PC-9 (cell line): ENCODE results near the gene MIEN1. TPM values are rescaled to one million over a fixed set of nuclear protein-coding genes. Genes with fewer than 3 reads are reported as not detected.

Source experiments
- BruUV-seq: library from RNA; stranded (reverse); fragments of 400-500 nt; replicated peaks from 2 replicates; lab custom pipeline; 2021; lab: Mats Ljungman, UMichigan
- CTCF ChIA-PET: fragments of 300-600 bp; sonication (Branson Sonifier 250); formaldehyde crosslinking; loops from one replicate; lab custom pipeline; 2022; ENCODE audit warnings: antibody characterized with exemption; lab: Charles Lee
- POLR2A ChIA-PET: fragments of 300-600 bp; sonication (Branson Sonifier 250); formaldehyde crosslinking; loops from one replicate; lab custom pipeline; 2022; ENCODE audit warnings: antibody characterized with exemption; ENCODE audit not compliant: unreplicated experiment; lab: Charles Lee
- DNase-seq, 2 experiments: peaks; one replicate each; pipeline versions ENCODE4 v3.0.0 to v3.0.0-alpha.2; 2015 to 2022; ENCODE audit warnings: mixed read lengths in 1 of 2
- H2AFZ ChIP-seq: fragments of 200-600 bp; sonication (generic); 2 replicates; pipeline ENCODE4 v1.8.1; 2017; ENCODE audit warnings: antibody characterized with exemption
- H3F3A ChIP-seq: fragments of 200-600 bp; sonication (generic); 2 replicates; pipeline ENCODE4 v1.8.1; 2017; ENCODE audit warnings: antibody characterized with exemption, mild to moderate bottlenecking, low read depth; ENCODE audit not compliant: insufficient read depth
- H3K27ac ChIP-seq: fragments of 200-600 bp; sonication (generic); 2 replicates; pipeline ENCODE4 v1.6.1; 2016; ENCODE audit warnings: mixed run types
- H3K27me3 ChIP-seq: fragments of 200-600 bp; sonication (generic); 2 replicates; pipeline ENCODE4 v1.6.1; 2016; ENCODE audit warnings: low read depth, mixed run types; ENCODE audit not compliant: insufficient read depth
- H3K36me3 ChIP-seq: fragments of 200-600 bp; sonication (generic); 2 replicates; pipeline ENCODE4 v1.6.1; 2016; ENCODE audit warnings: low read depth, mixed run types
- H3K4me1 ChIP-seq: fragments of 200-600 bp; sonication (generic); replicated peaks from 2 replicates; pipeline ENCODE4 v1.6.1; 2016; ENCODE audit warnings: mixed run types; ENCODE audit not compliant: insufficient read depth
- H3K4me2 ChIP-seq: fragments of 200-600 bp; sonication (generic); 2 replicates; pipeline ENCODE4 v1.6.1; 2017; ENCODE audit warnings: mixed run types
- H3K4me3 ChIP-seq: fragments of 200-600 bp; sonication (generic); 2 replicates; pipeline ENCODE4 v1.6.1; 2016; ENCODE audit warnings: mixed run types
- H3K79me2 ChIP-seq: fragments of 200-600 bp; sonication (generic); 2 replicates; pipeline ENCODE4 v1.6.1; 2017; ENCODE audit warnings: low read depth, mixed run types
- H3K9me2 ChIP-seq: fragments of 200-600 bp; sonication (generic); 2 replicates; pipeline ENCODE4 v1.8.1; 2017; ENCODE audit warnings: mild to moderate bottlenecking; ENCODE audit not compliant: insufficient read depth
- H3K9me3 ChIP-seq: fragments of 200-600 bp; sonication (generic); 2 replicates; pipeline ENCODE4 v1.8.1; 2016; ENCODE audit warnings: low read depth; ENCODE audit not compliant: insufficient read depth
- H4K20me1 ChIP-seq: fragments of 200-600 bp; sonication (generic); 2 replicates; pipeline ENCODE4 v1.8.1; 2017; ENCODE audit not compliant: insufficient read depth
- EZH2 ChIP-seq: fragments of 200-600 bp; sonication (generic); IDR thresholded peaks from 2 replicates; pipeline ENCODE4 v1.8.0; 2017; ENCODE audit warnings: antibody characterized with exemption, low read depth
- intact Hi-C: fragments of 100-400 bp; cut with micrococcal nuclease; formaldehyde crosslinking; loops from one replicate; pipeline ENCODE4 v1.10.0; 2022; ENCODE audit not compliant: unreplicated experiment
- total RNA-seq: library from RNA; stranded (reverse); gene quantifications from 2 replicates; pipeline ENCODE4 v1.2.3, GENCODE V29; 2021
- TF ChIP-seq, protein P1 (sequence below): fragments of 200-600 bp; sonication (generic); conservative IDR thresholded peaks from 2 replicates; pipeline ENCODE4 v1.6.1; 2017; ENCODE audit warnings: mixed run types, antibody characterized with exemption, mild to moderate bottlenecking, moderate library complexity

Gene MIEN1
- total RNA-seq, 1 experiment from 2014 or later: 49.2 TPM

DNA sequence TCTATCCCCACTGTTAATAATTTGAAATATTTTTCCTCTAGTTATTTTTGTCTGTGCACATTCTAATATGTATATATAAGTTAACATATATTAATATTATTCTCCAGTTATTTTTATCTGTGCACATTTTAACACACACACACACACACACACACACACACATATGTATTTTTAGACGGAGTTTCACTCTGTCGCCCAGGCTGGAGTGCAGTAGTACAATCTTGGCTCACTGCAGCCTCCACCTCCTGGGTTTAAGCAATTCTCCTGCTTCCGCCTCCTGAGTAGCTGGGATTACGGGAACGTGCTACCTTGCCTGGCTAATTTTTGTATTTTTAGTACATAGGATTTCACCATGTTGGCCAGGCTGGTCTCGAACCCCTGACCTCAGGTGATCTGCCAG lies 12.7 kb downstream of the MIEN1 start:
- H3K79me2 ChIP-seq: no peaks in the 10 kb centered on the region
- ChIA-PET CTCF (no interaction called here), POLR2A (no interaction called here)
- no peak for DNase-seq
- BruUV-seq: no TSS peak
- H3K4me2 ChIP-seq: no peak overlapping the region
- H3K36me3 ChIP-seq: no peaks in the 10 kb centered on the region
- intact Hi-C loops: no loop called here
- H2AFZ ChIP-seq: no peak overlapping the region
- no peak overlapping the region for H3K27ac ChIP-seq
- H3K9me3 ChIP-seq: no peaks in the 10 kb centered on the region
- no peaks in the 10 kb centered on the region for H3K27me3 ChIP-seq
- H3K4me1 ChIP-seq: no peaks in the 10 kb centered on the region
- TF ChIP-seq EZH2: no peak
- TF ChIP-seq, protein P1, sequence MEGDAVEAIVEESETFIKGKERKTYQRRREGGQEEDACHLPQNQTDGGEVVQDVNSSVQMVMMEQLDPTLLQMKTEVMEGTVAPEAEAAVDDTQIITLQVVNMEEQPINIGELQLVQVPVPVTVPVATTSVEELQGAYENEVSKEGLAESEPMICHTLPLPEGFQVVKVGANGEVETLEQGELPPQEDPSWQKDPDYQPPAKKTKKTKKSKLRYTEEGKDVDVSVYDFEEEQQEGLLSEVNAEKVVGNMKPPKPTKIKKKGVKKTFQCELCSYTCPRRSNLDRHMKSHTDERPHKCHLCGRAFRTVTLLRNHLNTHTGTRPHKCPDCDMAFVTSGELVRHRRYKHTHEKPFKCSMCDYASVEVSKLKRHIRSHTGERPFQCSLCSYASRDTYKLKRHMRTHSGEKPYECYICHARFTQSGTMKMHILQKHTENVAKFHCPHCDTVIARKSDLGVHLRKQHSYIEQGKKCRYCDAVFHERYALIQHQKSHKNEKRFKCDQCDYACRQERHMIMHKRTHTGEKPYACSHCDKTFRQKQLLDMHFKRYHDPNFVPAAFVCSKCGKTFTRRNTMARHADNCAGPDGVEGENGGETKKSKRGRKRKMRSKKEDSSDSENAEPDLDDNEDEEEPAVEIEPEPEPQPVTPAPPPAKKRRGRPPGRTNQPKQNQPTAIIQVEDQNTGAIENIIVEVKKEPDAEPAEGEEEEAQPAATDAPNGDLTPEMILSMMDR: no peak
- H3K9me2 ChIP-seq: no peaks in the 10 kb centered on the region
- H3F3A ChIP-seq: peaks cover 3% of the 10 kb centered on the region; the same call in 1 of the 2 replicates
- H3K4me3 ChIP-seq: no peak overlapping the region
- H4K20me1 ChIP-seq: no peaks in the 10 kb centered on the region

DNA sequence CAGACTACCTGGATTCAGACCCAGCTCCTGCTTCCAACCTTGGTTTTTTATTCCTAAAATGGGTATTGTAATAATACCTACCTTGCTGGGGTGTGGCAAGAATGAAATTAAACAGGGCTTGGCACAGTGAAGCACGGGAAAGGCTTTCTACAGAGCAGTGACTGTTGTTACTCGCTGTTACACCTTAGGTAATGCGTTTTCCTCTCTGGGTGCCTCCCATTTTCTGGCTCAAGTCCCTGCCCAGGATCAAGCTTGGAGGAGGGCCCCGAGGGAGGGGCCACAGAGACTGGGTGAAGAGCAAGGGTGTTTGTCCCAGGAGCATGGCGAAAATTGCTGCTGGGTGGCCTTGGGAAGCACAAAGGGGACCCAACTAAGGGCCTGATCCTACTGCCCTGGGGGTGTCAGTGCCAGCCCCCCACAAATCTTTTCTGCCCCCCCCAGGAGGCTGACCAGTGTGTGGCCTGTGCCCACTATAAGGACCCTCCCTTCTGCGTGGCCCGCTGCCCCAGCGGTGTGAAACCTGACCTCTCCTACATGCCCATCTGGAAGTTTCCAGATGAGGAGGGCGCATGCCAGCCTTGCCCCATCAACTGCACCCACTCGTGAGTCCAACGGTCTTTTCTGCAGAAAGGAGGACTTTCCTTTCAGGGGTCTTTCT lies 13.3 kb downstream of the MIEN1 start:
- Histone ChIP-seq H3K27ac (no peak overlapping the region), H3K79me2 (no peaks in the 10 kb centered on the region), H3K4me3 (no peak overlapping the region), H3K4me1 (no peaks in the 10 kb centered on the region), H2AFZ (no peak overlapping the region), H3K9me3 (no peaks in the 10 kb centered on the region), H3F3A (peaks cover 3% of the 10 kb centered on the region; the same call in 1 of the 2 replicates), H3K36me3 (no peaks in the 10 kb centered on the region), H3K9me2 (no peaks in the 10 kb centered on the region), H4K20me1 (no peaks in the 10 kb centered on the region), H3K27me3 (no peaks in the 10 kb centered on the region), H3K4me2 (no peak overlapping the region)
- TF ChIP-seq EZH2: no peak
- TF ChIP-seq, protein P1: no peak
- ChIA-PET CTCF (no interaction called here), POLR2A (no interaction called here)
- DNase-seq: no peak
- intact Hi-C loops: no loop called here
- BruUV-seq: no TSS peak

DNA sequence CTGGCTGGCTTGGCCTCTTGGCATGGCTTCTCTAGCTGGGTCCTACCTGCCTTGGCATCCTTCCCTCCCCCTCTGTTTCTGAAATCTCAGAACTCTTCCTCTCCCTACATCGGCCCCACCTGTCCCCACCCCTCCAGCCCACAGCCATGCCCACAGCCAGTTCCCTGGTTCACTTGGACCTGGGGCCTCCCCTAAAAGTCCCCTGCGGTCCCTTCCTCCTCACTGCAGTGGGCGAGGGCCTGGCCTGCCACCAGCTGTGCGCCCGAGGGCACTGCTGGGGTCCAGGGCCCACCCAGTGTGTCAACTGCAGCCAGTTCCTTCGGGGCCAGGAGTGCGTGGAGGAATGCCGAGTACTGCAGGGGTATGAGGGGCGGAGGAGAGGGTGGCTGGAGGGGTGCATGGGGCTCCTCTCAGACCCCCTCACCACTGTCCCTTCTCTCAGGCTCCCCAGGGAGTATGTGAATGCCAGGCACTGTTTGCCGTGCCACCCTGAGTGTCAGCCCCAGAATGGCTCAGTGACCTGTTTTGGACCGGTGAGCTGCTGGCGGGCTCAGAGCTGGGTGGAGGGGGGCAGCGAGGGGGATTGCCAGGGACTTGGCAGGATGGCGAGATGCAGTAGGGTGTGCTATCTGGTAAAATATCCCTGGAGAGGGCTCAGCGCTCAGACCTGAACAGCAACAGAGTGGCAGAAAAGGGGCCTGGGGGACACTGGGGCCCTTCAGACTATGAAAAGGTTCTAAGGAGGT lies 14.1 kb downstream of the MIEN1 start:
- Histone ChIP-seq H3K36me3 (no peaks in the 10 kb centered on the region), H3K27me3 (no peaks in the 10 kb centered on the region), H3K4me1 (no peaks in the 10 kb centered on the region), H3K9me2 (no peaks in the 10 kb centered on the region), H3F3A (peaks cover 3% of the 10 kb centered on the region; the same call in 1 of the 2 replicates), H4K20me1 (no peaks in the 10 kb centered on the region), H3K4me2 (no peak overlapping the region), H2AFZ (no peak overlapping the region), H3K4me3 (no peak overlapping the region), H3K27ac (no peak overlapping the region), H3K79me2 (no peaks in the 10 kb centered on the region), H3K9me3 (no peaks in the 10 kb centered on the region)
- CTCF ChIA-PET: interaction anchor here (0.7 kb wide), 1 partner anchor 166 kb away, joined by 3 read pairs; no protein-coding TSS in a partner anchor
- POLR2A ChIA-PET: no interaction called here
- intact Hi-C loops: no loop called here
- BruUV-seq: no TSS peak
- no peak for DNase-seq
- TF ChIP-seq EZH2: no peak
